Mononuclear cell (primary cell): ENCODE data around the gene TMPRSS3. TPM values are rescaled to one million over a fixed set of nuclear protein-coding genes. Genes with fewer than 3 reads are reported as not detected.

Experiments
- H3K27me3 ChIP-seq: 2 replicates; pipeline ENCODE4 v1.6.0; 2011; ENCODE audit warnings: low read length, control low read depth; ENCODE audit not compliant: insufficient read depth
- H3K4me1 ChIP-seq: 2 replicates; pipeline ENCODE4 v1.5.1; 2011; ENCODE audit warnings: mild to moderate bottlenecking, low read length, control low read depth; ENCODE audit not compliant: insufficient read depth
- H3K4me3 ChIP-seq: 2 replicates; pipeline ENCODE4 v1.5.1; 2011; ENCODE audit warnings: mild to moderate bottlenecking, low read length, moderate library complexity
- H3K9me3 ChIP-seq: 2 replicates; pipeline ENCODE4 v1.5.1; 2011; ENCODE audit warnings: low read depth, mild to moderate bottlenecking, control low read depth, low read length
- total RNA-seq: library from RNA; depleted of rRNA; stranded (reverse); fragments of >200 nt; gene quantifications from one replicate; pipeline ENCODE4 v1.2.3, GENCODE V29; 2012

The TMPRSS3 gene
- total RNA-seq, 1 donor, result 0.42 TPM

GRCh38 chr21:42379426-42380215, 16.2 kb downstream of the TMPRSS3 start:
- Histone ChIP-seq H3K4me3 (no peak overlapping the region), H3K9me3 (no peaks in the 10 kb centered on the region), H3K27me3 (no peaks in the 10 kb centered on the region), H3K4me1 (no peaks in the 10 kb centered on the region)

GRCh38 chr21:42378418-42378817, 17.4 kb downstream of the TMPRSS3 start:
- H3K9me3 ChIP-seq, result no peaks in the 10 kb centered on the region
- H3K4me3 ChIP-seq, result no peak overlapping the region
- H3K27me3 ChIP-seq, result no peaks in the 10 kb centered on the region
- H3K4me1 ChIP-seq, result no peaks in the 10 kb centered on the region

- no peaks in the 10 kb centered on the region for H3K4me1 ChIP-seq
- no peaks in the 10 kb centered on the region for H3K9me3 ChIP-seq
- no peak overlapping the region for H3K4me3 ChIP-seq
- H3K27me3 ChIP-seq, result no peaks in the 10 kb centered on the region
Measured at GRCh38 chr21:42377951-42378340, 17.9 kb downstream of the TMPRSS3 start.

- Histone ChIP-seq H3K4me3 (no peak overlapping the region), H3K9me3 (no peaks in the 10 kb centered on the region), H3K4me1 (no peaks in the 10 kb centered on the region), H3K27me3 (no peaks in the 10 kb centered on the region)
Measured at GRCh38 chr21:42377211-42377950, 18.5 kb downstream of the TMPRSS3 start.

- Histone ChIP-seq H3K4me1 (no peaks in the 10 kb centered on the region), H3K9me3 (no peaks in the 10 kb centered on the region), H3K4me3 (no peak overlapping the region), H3K27me3 (no peaks in the 10 kb centered on the region)
Measured at GRCh38 chr21:42376338-42376982, 19.4 kb downstream of the TMPRSS3 start.

- Histone ChIP-seq H3K9me3 (no peaks in the 10 kb centered on the region), H3K27me3 (no peaks in the 10 kb centered on the region), H3K4me3 (no peak overlapping the region), H3K4me1 (no peaks in the 10 kb centered on the region)
Measured at GRCh38 chr21:42375966-42376337, 19.9 kb downstream of the TMPRSS3 start.

GRCh38 chr21:42375506-42375905, 20.3 kb downstream of the TMPRSS3 start:
- Histone ChIP-seq H3K27me3 (no peaks in the 10 kb centered on the region), H3K4me3 (no peak overlapping the region), H3K9me3 (no peaks in the 10 kb centered on the region), H3K4me1 (no peaks in the 10 kb centered on the region)

GRCh38 chr21:42374864-42375499, 20.9 kb downstream of the TMPRSS3 start:
- H3K9me3 ChIP-seq, result no peaks in the 10 kb centered on the region
- no peak overlapping the region for H3K4me3 ChIP-seq
- H3K27me3 ChIP-seq, result no peaks in the 10 kb centered on the region
- no peaks in the 10 kb centered on the region for H3K4me1 ChIP-seq

GRCh38 chr21:42374457-42374856, 21.4 kb downstream of the TMPRSS3 start:
- Histone ChIP-seq H3K4me3 (no peak overlapping the region), H3K4me1 (no peaks in the 10 kb centered on the region), H3K9me3 (no peaks in the 10 kb centered on the region), H3K27me3 (no peaks in the 10 kb centered on the region)

- H3K27me3 ChIP-seq, result no peaks in the 10 kb centered on the region
- H3K4me3 ChIP-seq, result no peak overlapping the region
- H3K9me3 ChIP-seq, result no peaks in the 10 kb centered on the region
- no peaks in the 10 kb centered on the region for H3K4me1 ChIP-seq
Measured at GRCh38 chr21:42373908-42374455, 21.9 kb downstream of the TMPRSS3 start.

- no peaks in the 10 kb centered on the region for H3K4me1 ChIP-seq
Measured at GRCh38 chr21:42373196-42373907, 22.5 kb downstream of the TMPRSS3 start.

GRCh38 chr21:42370894-42371654, 24.8 kb downstream of the TMPRSS3 start:
- Histone ChIP-seq H3K4me1 (no peaks in the 10 kb centered on the region), H3K4me3 (no peak overlapping the region), H3K27me3 (no peaks in the 10 kb centered on the region), H3K9me3 (no peaks in the 10 kb centered on the region)

More at GRCh38 chr21:42373196-42373907, 22.5 kb downstream of the TMPRSS3 start:
- H3K9me3 ChIP-seq, result no peaks in the 10 kb centered on the region
- H3K27me3 ChIP-seq, result no peaks in the 10 kb centered on the region
- no peak overlapping the region for H3K4me3 ChIP-seq

- Histone ChIP-seq H3K9me3 (no peaks in the 10 kb centered on the region), H3K4me3 (no peak overlapping the region), H3K4me1 (no peaks in the 10 kb centered on the region), H3K27me3 (no peaks in the 10 kb centered on the region)
Measured at GRCh38 chr21:42369821-42370220, 26.0 kb downstream of the TMPRSS3 start.
